CD4-positive, alpha-beta T cell treated with Interleukin-21 for 1 hour (primary cell): ENCODE measurements around the gene INSRR.

ENCODE experiments used
- DNase-seq: peaks from one replicate; pipeline ENCODE4 v3.0.0-alpha.2; 2020

Gene INSRR

DNA sequence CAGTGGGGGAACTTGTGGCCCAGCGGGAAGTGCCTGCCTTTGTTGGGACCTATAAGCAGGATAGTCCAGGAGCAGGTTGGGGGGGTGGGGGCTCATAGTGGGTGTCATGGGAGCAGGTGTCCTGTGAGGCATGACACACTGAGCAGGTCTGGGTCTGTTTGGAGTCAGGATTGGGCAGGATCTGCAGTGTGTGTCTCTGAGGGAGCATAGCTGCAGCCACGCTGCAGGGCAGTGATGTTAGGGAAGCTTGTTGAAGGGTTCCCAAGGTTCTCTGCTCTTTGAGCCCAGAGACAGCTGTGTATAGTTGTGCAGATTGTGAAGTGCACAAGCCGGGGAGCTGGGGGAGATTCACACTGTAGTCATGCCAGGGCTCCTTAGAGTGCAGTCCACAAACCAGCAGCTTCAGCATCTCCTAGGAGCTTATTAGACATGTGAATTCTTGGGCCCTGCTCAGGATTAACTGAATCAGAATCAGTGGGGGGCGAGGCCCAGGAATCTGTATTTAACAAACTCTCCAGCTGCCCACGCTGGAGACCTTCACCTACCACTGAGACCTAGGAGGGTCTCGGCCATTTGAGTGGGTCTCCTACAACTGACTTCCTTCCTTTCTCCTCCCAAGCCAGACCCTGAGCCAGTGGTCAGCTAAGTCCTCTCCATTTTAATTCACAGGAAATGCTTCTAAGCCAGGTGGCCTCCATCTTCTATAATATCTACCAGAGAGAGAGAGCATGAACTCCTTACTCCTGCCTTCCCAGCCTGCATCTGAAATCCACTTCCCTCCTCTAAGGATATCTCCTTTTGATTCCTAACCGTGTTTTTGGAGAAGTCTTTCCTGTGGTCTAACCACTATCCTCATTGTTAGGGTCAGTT, 11.1 kb downstream of the INSRR start:
- DNase-seq, result no peak

GRCh38 chr1:156846643-156847042, 12.3 kb downstream of the INSRR start:
- no peak for DNase-seq

DNA sequence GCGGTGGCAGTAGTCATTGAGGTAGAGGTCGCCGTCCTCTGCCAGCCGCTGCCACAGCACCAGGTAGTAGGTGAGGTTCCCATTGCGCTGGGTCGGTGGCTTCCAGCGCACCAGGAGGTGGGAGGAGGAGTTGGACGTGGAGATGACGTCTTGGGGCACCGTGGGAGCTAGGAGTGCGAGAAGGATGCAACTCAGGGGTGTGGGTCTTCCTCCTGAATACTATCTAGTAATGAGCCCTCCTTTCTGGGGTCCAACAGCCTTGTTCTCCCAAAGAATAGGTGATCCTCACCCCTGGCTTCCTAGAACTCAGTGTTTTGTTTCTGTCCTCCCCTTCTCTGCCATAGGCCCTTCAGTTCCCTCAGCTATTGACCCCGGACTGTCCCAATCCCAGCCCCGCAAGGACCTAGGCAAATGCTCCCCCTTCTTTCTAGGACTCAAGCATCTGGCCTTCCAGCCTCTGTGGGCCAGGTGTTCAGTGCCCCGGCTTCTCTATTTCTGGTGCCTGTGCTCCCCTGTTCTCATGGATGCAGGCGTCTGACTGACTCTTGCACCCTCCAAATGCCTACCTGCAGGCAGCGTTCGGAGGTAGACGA, 12.9 kb downstream of the INSRR start:
- no peak for DNase-seq

DNA sequence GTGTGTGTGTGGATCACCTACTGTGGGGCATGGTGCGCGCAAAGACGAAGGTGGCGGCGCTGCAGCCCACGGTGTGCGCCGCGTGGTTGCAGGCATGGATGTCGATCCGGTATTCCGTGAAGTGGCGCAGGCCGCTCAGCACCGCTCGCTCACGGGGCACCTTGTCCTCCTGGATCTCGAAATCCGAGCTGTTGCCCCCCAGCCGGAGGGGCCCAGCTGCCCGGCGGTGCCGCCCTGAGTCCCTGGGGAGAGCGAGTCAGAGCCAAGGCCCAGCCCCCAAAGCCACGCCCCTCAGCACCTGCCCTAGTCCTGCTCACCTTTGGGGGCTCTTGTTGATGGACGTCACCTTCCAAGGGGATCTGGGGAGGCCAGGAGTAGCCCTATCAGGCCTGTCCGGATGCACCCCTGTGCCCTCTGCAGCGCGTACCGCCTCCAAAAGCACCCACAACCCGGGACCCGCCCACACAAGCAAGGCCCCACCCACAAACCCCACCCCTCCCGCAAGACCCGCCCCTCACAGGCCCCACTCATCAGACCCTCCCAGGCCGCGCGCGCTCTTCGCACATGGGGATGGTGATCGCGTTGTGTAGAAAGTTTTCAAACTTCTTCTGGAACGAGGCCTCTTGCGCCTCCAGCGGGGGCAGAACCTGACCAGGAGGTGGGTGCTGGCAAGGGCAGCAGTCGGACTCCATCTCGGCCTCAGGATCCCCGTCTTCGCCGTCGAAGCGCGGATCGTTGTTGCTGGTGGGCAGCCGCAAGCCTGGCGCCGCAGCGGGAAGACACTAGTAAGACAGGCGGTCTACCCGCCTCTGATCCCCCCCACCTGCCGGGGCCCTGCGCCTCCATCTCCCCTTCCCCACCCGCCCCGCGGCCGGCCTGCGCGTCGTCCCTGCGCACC, 13.6 kb downstream of the INSRR start:
- peak; percentile 38 for DNase-seq

GRCh38 chr1:156844638-156845037, 14.3 kb downstream of the INSRR start:
- no peak for DNase-seq

GRCh38 chr1:156844102-156844501, 14.8 kb downstream of the INSRR start:
- no peak for DNase-seq

- DNase-seq, result no peak
Measured at GRCh38 chr1:156842618-156843300, 16.2 kb downstream of the INSRR start.

DNA sequence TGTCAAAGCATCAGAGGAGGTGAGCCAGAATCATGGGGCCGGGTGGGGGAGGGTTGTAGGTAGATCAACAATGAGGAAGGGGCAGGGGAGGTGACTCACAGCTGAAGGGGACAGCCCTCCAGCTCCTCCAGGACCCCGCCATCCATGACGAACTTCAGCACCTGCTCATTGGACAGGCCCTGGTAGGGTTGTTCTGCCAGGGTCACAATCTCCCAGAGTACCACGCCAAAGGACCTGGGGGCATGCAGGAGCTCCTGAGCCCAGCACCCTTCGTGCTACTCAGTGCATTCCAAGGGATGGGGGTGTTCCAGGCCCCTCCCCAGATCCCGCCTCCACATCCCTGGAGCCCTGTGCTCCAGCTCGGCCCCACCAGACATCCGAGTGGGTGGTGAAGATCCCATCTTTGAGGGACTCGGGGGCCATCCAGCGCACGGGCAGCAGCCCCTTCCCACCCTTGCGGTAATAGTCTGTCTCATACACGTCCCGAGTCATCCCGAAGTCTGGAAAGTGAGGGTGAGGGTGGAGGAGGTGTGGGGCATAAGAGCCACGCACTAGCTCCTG, 17.5 kb downstream of the INSRR start:
- no peak for DNase-seq

GRCh38 chr1:156840898-156841279, 18.0 kb downstream of the INSRR start:
- no peak for DNase-seq

DNA sequence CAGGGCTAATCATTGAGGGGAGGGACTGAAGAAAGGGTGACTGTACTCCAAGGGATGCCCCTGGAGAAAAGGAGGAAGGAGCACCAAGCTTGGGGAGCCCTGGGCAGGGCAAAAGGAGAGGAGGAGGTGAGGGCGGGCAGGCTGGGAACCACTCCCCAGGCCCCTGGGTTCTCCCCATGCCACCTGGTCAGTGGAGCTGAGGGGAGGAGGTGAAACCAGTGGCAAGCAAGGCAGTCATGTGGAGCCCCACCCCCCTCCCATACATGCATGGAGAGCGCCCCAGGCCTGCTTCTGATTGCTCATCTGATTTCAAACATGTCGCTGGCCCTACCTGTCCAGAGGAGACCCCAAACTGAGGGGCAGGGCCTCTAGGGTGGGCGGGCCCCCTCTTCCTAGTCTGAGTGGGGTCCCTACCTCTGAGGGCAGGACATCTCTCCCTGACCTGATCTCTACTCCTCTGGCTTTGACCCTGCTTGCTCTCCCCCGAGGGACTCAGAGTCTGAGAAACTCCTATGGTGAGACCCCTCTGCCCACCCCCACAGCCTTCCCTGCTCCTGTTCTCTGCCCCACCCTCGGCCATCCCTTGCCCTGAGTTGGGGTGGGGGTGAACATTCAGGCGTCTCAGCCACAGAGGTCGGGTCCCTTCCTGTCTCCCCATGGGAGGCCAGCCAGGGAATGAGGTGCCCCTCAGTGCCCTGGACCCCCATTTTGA, 18.6 kb downstream of the INSRR start:
- DNase-seq, result no peak

GRCh38 chr1:156839426-156840109, 19.3 kb downstream of the INSRR start:
- DNase-seq, result no peak

- DNase-seq, result peak; percentile 65
Measured at GRCh38 chr1:156838972-156839371, 19.9 kb downstream of the INSRR start.

GRCh38 chr1:156836892-156837291, 22.0 kb downstream of the INSRR start:
- DNase-seq, result no peak

- DNase-seq, result peak; percentile 52
Measured at GRCh38 chr1:156836041-156836654, 22.8 kb downstream of the INSRR start.

DNA sequence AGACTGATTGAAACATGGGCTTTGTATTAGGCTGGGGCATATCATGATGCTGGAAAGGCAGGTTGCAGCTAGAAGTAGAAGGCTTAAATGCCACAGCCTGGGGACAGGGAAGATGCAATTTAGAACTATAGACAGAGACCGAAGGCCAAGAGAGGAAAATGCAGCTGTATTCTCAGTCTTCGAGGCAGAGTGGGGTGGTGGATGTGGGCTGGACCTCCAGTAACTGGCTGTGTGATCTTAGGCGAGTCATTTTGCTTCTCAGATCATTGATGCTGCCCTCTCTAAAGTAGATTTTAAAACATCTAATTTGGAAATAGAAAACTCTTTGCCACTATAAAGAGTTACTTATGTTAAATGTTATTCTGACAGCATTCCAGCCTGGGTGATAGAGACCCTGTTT, 24.6 kb downstream of the INSRR start:
- no peak for DNase-seq

GRCh38 chr1:156833603-156834002, 25.3 kb downstream of the INSRR start:
- DNase-seq, result no peak

DNA sequence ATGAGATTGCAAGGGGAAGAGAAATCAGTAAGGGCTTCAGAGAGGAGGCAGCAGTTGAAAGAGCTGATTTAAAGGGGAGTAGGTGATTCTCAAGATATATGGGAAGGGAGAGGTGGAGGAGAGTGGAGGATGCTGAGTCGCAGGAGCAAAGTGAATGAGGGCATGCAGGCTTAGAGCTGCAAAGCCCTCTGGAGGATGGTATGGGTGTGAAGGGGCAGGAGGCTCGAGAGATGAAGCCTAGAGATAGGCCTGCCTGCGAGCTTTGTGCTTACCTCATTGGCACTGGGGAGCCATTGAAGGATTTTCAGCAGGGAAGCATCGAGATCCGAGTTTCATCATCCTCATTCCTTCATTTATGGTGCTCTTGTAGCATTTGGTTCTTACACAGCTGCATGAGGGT, 26.5 kb downstream of the INSRR start:
- DNase-seq, result no peak

DNA sequence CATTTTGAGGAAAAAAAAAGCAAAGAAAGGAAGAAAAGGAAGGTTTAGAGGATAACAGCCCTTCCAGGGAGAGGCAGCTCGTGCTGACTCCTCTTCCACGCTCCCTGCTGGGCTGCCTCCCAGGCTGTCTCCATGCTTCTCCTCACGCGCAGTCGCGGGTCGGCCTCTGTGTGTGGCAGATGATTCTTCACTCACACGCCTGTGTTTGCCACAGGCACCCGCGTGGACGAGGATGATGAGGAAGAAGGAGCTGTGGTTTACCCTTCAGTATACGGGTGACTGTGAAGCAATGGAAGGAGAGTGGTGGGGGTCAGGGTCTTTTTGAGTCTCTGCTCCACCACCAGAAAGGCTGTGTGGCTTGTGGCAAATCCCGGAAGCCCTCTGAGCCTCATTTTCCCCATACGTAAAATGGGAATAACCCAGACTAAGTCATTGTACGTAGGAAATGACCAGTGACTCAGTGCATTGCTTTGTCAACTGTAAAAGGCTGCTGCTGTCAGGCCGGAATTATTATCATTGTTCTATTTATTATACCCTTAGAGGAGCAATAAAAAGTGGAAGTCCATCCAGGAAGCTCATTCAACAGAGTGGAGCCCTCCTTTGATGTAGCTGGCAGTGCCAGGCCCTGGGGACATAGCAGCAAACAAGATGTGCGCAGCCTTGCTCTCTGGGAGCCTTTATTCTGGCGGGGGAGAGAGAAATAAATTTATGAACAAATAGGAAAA, 30.4 kb downstream of the INSRR start:
- DNase-seq, result no peak

DNA sequence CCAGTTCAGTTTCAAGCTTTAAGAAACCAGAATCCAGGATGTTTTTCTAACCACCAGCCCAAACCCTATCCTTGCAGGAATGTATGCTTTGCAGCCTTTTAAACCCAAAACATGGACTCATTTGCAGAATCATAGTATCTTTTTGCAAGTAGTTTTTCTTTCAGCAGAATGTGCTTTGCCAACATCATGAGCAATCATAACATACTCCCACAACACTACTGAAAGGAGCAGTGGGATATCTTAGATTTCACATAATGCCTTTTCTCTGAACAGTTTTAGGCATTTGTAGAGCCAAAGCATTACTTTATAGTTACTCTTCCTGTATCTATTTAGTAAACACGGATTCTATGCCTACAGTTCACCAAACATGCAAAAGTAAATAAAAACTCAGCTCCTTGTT, 32.3 kb downstream of the INSRR start:
- DNase-seq, result no peak

DNA sequence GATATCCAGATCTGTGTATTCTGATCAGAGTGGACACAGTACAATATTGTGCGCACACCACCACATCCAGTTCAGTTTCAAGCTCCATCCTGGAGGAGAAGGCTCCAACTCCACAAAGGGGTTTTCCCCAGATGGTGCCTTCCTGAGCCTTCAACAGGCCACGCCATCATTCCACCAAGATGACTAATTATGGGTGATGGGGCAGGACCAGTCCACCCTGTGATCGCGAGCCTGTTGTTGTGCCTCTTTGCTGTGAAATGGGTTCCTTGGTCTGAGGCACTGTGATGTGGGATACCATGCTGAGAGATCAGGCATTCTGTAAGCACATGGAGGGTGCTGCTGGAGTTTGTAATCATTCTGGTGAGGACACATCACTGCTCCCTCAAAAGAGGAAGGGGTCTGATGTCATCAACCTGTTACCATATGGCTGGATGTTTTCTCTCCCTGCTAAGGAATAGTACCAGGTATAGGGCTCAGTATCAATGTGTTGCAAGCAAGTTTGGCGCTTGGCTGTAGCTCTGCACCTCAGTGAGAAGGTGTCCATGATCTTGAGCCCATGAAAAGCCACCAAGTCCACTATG, 35.6 kb downstream of the INSRR start:
- no peak for DNase-seq
